OCI-LY3 (cell line): ENCODE data around the gene MACC1.

ENCODE experiments used
- EZH2phosphoT487 ChIP-seq: fragments of 200-600 bp; shearing (Covaris generic); IDR thresholded peaks from 2 replicates; pipeline ENCODE4 v1.6.1; 2018; ENCODE audit warnings: antibody characterized with exemption, mixed run types, low read depth
- TF ChIP-seq, protein P1 (sequence below): fragments of 200-600, 300-600 bp; sonication (generic); IDR thresholded peaks from 2 replicates; pipeline ENCODE4 v1.5.1; 2014; ENCODE audit warnings: antibody characterized with exemption, low read length, low read depth

DNA sequence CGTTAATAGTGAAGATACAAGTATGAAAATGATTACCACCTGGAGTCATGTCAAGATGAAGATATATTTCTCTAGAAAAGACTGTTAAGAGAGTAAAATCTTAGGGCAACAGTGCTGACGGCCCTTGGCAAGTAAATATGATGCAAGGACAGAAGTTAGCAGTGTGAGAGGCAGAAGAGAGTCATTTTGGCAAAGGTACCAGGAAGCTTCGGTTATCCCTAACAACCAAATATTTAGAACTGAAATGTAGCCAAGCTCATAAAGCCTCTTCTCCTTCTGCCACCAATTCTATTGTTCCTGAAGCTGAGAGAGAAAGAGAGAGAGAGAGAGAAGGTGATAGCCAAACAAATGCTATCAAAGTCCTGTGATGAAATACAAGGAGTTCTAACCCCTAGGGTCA is 109.6 kb downstream of the MACC1 start:
- TF ChIP-seq, protein P1, sequence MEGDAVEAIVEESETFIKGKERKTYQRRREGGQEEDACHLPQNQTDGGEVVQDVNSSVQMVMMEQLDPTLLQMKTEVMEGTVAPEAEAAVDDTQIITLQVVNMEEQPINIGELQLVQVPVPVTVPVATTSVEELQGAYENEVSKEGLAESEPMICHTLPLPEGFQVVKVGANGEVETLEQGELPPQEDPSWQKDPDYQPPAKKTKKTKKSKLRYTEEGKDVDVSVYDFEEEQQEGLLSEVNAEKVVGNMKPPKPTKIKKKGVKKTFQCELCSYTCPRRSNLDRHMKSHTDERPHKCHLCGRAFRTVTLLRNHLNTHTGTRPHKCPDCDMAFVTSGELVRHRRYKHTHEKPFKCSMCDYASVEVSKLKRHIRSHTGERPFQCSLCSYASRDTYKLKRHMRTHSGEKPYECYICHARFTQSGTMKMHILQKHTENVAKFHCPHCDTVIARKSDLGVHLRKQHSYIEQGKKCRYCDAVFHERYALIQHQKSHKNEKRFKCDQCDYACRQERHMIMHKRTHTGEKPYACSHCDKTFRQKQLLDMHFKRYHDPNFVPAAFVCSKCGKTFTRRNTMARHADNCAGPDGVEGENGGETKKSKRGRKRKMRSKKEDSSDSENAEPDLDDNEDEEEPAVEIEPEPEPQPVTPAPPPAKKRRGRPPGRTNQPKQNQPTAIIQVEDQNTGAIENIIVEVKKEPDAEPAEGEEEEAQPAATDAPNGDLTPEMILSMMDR = no peak
- TF ChIP-seq EZH2phosphoT487 = no peak
